GM21529 (cell line): ENCODE measurements around the gene ATP2B3.
"Not testable (repeated sequence)": the region's sequence is repeated elsewhere in the genome, so short reads cannot be mapped to it uniquely, and the experiment has no call there.

Source experiments
- ATAC-seq: cut with Tn5 transposase; IDR thresholded peaks from one replicate; pipeline ENCODE4 v1.9.1; 2021; ENCODE audit not compliant: unreplicated experiment

Gene ATP2B3

DNA sequence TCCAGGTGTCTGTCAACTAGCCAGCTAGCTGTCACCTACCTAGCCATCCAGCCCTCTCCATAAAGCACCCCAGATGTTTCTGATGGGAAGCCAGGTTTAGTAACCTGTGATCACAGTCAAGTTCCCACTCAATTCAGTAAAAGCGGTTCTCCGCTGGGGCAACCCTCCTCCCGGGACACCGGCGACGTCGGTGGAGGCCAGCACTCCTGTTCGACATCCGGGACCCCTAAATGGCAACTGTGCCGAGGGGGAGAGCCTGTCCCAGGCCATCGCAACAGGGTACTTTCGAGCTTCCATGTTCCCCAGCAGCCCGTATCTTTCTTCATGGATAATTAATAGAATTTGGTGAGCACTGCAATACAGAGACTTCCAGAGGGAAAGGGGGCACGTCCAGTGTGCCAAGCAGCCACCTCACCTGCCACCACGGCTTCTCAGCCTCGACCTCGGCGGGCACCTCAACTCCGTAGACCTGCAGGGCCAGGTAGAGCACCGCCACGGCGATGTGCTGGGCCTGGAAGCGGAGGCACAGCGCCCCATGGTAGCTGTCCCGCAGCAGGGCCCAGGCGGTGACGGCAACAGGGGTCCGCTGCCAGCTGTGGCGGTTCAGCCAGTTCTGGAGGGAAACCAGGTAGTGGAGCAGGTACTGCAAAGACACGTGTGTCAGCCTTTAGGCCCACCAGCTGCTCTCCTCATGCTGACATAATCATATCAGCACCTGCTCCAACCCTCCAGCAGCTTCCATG is 74.8 kb downstream of the ATP2B3 start:
- ATAC-seq, result no peak

DNA sequence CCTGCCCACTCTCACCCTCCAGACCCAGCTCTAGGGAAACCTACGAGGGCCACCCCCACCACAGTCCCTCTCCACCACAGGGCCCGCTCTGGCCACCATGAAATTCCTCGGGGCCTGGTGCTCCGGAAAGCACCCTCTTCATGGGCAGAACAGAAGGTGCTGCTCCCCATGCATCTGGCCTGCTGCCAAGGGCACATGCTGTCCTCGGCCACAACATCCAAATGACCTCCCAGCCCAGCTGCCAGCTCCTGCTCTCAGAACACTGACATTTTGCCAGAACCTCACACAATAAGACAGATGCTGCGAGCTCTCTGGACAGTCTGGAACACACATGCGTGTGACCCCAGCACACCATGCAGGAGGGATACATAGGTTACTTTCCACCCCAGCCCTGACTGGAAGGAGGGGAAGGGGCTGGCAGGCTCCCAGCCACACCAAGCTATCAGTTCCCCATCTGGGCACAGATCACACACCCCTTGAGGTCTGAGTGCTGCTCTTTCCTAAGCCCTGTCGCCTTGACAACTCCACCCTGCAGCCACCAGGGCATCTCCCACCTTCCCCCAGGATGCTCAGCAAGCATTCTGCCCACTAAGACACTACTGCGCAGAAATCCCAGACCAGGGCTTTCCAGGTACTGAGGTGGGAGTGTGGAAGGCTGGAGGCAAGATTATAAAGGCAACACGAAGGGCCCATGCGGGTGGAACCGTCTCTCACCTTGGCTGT is 75.7 kb downstream of the ATP2B3 start:
- ATAC-seq, result no peak

DNA sequence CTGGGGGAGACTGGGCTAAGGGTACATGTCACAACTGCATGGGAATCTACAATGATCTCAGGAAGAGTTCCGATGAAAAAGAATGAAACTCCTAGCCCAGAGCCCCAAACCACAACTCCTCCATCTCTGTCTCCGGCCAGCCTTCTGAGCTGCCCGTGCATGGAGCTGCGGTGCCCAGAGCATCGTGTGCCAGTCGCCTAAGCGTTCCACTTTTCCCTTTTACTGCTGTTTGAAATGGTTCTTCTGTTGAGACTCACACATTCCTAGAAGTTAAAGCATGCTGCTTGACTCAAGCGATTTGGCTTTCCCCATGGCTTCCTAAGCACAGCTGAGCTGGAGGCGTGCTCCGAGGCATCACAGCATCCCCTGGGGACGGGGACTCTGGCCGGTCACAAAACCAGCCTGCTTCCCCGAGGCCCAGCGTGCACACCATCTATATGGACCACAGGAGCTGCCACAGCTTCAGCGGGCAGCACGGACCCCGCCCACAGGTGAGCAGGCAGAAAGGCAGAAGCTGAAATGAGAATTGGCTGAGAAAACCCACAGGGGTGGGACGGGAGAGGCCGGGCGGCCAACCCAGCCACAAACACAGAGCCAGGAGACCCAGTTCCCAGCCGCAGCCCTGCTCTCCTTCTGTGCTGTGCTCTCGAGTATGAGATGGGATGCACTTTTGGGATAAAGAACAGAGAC is 76.5 kb downstream of the ATP2B3 start:
- ATAC-seq, result no peak

DNA sequence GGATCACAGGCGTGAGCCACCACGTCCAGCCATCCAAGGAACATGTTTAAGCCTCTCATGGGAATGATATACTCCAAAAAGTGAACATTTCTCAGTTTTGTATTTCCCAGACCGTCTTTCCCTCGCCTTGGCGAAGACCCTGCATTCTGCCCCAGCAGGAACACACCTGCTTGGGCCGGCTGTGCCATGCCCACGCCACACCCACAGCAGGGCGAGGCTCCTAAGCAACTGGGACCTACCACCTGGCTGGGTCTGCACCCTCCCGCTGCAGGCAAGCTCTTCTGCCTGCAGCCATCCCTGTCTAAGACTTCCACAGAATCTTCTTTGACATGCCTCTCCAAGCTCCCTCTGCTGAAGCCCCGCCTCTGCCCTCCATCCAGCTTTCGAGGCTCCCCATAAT is 77.9 kb downstream of the ATP2B3 start:
- no peak for ATAC-seq

DNA sequence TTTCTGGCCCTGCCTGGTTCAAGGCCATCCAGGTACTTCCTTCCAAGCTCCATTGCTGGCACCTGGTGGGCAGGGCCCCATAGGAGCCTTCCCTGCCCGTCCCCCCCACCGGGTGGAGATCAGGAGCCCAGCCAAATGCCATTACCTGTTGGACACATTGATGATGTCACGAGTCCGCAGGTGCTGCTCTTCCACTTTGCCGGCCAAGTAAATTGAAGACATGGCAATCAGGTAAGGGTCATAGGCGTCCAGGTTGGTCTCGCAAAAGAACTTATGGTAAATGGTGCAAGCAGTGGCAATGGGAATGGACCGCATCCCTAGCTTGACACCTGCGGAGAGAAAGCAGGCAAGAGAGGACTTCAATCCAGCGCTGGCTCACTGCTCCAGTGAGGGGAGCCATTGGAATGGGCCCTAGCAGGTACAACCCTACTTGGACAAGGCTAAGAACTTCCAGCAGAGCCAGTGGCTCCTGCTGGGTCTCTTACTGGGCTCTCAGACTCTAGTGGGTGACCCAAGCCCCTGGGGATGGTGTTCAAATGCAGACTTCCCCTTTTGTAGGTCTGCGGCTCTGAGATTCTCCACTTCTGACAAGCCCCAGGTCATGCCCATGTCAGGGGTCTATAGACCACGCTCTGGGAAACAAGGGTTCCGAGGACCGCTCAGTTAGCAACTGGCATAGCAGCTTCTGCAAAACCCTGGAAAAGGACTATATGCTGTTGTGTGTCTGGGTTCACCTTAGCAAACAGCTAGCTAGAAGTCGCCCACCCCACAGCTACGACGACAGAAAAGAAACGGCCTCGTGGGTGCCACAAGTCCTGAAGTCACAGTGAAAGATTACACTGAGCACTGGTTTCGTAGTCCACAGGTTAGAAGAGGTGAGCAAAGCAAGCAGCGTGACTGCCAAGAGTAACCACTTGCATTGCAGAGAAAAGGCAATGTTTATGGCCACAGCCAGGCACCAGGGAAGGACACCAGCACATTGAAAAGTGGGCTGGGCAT is 78.7 kb downstream of the ATP2B3 start:
- no peak for ATAC-seq

DNA sequence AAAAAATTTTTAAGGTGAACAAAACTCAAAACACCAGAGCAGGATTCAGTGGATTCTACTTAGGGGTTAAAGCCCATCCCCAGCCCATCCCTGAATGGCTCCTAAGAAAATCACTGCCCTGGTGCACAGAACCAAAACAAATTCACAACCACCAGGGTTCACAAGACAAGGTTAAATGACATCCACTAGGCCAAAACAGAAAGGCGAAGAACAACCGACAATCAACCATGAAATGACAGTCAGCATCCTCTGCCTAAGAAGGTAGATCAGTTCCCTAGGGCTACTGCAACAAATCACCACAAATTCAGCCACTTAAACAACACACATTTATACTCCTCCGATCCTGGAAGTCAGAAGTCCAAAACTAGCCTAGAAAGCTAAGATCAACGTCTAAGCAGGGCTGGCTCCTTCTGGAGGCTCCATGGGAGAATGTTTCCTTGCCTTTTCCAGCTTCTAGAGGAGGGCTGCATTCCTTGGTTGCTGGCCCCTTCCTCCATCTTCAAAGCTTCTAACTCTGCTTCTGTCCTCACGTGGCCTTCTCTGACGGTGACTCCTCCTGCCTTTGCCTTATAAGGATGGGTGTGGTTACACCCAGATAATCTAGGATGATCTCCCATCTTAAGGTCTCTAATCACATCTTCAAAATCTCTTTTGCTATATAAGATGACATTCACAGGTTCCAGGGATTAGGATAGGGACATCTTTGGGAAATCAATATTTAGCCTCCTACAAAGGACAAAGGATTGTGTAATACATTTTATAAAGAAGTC is 79.7 kb downstream of the ATP2B3 start:
- no peak for ATAC-seq

DNA sequence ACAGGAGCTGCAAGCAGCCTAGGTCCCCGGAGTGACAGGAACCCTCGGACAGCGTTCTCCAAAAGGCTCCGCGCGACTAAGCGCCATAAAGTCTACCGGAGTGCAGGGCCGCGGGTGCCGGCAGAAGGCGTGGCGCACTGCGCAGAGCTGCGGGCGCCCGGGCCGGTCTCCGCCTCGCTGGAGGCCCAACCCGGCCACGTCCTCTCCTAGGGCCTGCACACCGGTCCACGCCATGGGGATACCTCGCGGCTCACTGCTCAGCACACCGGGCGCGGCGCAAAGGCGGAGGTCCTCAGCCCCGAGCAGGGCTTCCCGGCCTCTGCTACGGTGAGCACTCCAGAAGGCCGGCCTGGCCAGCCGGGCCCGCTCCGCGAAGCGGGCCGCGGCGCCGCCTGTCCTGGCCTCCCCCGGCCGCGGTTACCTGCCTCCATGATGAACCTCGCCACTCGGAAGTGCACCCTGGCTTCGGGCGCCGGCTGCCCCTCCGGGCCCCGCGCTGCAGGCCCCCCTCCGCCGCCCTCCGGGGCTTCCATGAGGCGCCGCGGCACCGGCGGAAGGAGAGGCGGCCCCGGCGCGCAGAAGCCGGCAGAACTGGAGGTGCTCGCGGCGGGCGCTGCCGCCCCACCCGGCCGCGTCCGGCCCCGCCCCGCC is 81.2 kb downstream of the ATP2B3 start, which contains the start of gene CCNQ:
Gene CCNQ, minus strand, starts transcription at position 599 of the 651 bp plus-strand sequence. Its CDS starts 66 bp downstream, at position 533.
- peak; percentile 41 for ATAC-seq

DNA sequence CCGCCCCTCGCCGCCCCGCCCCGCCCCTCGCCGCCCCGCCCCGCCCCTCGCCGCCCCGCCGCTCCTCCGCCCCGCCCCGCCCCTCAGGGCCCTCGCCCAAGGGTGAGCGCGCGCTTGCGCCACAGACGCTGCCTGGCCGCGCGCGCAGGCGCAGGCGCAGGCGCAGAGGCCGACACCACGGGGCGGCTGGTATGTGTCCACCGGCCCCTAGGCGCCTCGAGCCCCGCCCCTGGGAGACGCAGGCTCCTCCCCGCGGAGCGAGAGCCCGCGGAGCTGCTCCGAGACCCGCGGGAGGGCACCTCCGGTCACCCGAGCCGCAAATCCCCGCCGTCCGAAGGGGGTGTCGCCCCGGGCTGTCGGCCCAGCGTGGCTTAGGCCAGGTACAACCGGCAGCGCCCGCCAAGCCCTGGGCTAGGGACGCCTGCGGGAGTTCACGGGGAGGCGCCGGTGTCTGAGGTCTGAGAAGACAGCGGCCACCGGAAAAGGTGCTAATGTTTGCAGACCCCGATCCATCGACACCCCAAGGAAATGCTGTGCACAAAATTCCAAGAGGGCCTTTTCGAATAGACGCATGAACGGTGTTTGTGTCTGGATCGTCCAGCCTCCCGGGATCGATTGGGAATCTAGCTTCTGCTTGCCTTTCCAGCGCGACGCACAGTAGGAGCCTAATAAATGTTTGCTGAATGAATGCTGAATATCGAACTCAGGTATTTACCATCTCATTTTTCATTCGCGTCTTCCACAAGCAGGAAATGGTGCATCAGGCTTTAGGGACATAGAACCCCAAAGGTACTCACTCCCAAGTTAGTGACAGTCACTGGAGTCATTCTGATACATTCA is 82.0 kb downstream of the ATP2B3 start:
- peak; percentile 80 for ATAC-seq

DNA sequence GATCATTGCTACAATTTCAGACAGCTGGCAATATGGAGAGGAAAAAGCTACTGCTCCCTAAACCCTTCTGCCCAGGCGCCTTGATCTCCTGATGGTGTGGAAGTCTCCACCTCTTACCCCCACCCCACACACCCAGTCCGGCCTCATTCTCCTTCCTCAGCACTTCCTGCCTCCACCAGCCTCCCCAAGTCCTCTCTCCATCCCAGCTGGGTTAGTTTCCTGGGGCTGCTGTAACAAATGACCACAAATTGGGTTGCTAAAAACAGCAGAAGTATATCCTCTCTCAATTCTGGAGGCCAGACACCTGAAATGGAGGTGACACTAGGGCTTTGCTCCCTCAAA is 82.6 kb downstream of the ATP2B3 start:
- no peak for ATAC-seq

DNA sequence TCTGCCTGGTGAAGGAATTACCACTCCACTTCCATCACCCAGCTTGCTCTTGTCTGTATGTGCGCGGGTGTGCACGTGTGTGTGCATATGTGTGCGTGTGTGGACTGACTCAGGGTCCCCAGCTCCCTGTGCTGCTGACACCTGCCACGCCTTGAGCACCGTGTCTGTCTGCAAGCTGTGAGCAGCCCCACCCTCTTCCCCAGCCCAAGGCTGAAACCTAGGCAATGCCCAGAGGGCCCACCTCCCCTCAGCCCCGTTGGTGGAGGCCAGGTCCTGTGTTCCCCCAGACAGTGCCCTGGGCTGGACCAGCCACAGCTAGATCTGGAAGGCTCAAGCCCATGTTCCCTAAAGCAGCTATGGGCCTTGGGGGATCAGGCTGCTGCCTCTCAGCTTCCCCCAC is 83.5 kb downstream of the ATP2B3 start:
- ATAC-seq, result no peak

DNA sequence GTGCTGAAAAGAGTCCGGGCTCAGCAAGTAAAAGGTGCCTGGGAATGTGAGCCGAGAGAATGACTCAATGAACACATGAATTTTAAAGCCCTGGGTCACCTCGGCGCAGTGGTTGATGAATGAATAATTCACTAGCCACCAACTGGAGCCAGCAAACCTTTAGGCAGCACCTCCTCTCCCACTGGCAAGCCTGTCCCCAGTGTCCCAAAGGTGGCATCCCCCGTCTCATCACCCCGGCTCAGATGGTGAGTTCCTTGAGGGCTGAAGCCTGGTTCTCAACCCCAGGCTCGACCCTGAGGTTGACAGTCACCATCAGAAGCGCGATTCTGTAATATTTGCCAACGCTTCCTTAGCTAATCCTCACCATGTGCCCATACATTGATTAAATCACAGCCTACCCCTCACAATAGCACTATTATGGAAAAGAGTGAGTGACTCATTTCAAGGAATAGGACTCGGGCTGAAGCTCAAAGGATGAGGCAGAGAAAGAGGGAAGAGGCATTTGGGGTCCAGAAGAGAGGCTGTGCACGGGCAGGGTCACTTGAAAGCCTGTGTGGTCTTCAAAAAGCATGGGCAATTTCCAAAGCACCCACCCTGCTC is 84.2 kb downstream of the ATP2B3 start:
- no peak for ATAC-seq

DNA sequence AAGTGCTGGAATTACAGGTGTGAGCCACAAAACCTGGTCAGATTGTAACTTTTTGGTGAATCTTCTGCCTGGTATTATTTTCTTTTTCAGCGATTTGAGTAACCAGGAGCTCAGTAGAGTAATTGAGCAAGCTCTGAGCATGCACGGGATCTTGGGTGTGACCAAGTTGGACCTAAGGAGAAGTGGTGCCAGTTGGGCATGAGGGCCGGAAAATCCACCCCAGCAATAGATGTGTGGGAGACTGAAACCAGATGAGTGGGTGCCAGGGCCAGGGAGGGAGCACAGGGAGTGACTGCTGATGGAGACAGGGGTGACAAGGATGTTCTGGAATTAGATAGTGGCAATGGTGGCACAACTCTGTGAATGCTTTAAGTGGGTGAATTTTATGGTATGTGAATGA is 85.2 kb downstream of the ATP2B3 start:
- ATAC-seq, result no peak

- ATAC-seq, result no peak
These were observed 85.8 kb downstream of the ATP2B3 start for GRCh38 chrX:153603131-153603656.

GRCh38 chrX:153604666-153605380 is 87.4 kb downstream of the ATP2B3 start:
- ATAC-seq, result not testable (repeated sequence)

DNA sequence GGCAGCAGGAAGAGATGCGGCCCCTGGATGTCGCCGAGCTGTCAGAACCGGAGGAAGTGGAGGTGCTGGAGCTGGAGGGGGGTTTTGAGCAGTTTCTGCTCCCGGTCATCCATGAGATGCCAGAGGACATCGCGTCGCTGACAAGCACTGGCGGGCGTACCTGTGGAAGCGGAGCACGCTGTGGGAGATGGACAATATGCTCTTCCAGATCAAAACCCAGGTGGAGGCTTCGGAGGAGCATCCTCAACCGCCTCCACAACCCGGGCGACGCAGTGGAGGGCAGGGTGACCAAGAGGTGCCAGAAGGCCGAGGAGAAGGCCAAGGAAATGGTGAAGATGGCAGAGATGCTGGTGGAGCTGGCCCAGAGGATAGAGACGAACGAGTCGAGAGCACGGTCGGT is 89.1 kb downstream of the ATP2B3 start:
- ATAC-seq, result no peak

DNA sequence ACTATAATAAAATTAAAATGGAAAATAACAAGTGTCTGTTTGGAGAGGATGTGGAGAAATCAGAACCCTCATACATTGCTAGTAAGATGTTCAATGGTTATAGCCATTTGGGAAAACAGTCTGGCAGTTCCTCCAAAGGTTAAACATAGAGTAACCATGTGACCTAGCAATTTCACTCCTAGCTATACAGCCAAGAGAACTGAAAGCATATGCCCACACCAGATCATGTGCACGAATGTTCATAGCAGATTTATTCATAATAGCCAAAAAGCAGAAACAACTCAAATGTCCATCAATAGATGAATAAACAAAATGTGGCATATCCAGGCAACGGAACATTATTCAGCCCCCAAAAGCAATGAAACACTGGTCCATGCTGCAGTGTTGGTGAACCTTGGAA is 90.9 kb downstream of the ATP2B3 start:
- ATAC-seq, result no peak

- no peak for ATAC-seq
These were observed 91.4 kb downstream of the ATP2B3 start for GRCh38 chrX:153608806-153609205.
